OCI-LY7 (cell line): ENCODE data around the gene LTK.

Experiments used
- EZH2phosphoT487 ChIP-seq: fragments of 200-600 bp; sonication (generic); IDR thresholded peaks from 2 replicates; pipeline ENCODE4 v1.6.1; 2018; ENCODE audit warnings: low read depth, borderline replicate concordance, mild to moderate bottlenecking, mixed run types, antibody characterized with exemption, low read length, moderate library complexity, mixed read lengths
- TF ChIP-seq, protein P1 (sequence below): fragments of 200-600 bp; sonication (generic); conservative IDR thresholded peaks from 2 replicates; pipeline ENCODE4 v1.5.1; 2014; ENCODE audit warnings: mild to moderate bottlenecking, antibody characterized with exemption, low read length, moderate library complexity, mixed read lengths

DNA sequence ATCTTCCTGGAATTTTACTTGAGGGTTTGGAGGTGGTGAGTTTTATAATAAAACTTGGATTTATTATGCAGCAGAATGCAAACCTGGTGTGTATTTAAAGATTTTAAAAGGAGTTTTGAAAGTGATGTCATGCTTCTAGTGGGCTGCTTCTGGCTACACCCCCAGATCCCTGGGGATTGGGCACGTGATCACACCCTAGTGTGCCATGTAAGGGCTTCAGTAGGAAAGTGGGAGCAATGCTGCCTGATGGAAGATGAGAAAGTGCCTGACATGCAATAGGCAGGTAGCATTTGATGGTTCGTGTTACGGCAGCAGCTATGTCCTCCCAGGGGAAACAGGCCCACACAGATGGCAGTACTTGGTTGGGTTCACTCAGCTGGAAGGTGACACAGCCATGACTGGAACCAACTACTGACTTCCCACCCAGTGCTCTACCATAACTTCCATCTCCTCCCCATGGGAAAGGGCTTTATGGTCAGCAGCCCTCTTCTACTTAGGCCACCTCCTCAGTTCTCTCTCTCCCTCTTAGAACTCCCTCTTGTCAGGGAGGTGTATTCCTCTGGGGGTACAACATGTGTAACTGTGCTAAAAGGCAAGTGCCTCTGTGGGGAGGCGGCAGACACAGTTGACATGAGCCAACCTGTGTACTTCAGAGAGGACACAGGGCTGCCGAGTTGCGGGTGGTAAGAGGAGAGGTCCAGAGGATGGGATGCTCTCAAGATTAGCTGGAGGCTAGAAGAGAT lies 14.3 kb downstream of the LTK start:
- TF ChIP-seq, protein P1, sequence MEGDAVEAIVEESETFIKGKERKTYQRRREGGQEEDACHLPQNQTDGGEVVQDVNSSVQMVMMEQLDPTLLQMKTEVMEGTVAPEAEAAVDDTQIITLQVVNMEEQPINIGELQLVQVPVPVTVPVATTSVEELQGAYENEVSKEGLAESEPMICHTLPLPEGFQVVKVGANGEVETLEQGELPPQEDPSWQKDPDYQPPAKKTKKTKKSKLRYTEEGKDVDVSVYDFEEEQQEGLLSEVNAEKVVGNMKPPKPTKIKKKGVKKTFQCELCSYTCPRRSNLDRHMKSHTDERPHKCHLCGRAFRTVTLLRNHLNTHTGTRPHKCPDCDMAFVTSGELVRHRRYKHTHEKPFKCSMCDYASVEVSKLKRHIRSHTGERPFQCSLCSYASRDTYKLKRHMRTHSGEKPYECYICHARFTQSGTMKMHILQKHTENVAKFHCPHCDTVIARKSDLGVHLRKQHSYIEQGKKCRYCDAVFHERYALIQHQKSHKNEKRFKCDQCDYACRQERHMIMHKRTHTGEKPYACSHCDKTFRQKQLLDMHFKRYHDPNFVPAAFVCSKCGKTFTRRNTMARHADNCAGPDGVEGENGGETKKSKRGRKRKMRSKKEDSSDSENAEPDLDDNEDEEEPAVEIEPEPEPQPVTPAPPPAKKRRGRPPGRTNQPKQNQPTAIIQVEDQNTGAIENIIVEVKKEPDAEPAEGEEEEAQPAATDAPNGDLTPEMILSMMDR: no peak
- no peak for TF ChIP-seq EZH2phosphoT487
